Dendritic cell treated with granulocyte-macrophage colony-stimulating factor and Interleukin-4, amounts not matched to agents 40 ng/mL and 50 ng/mL, for 4 days (primary cell): Measurements from ENCODE around the gene IL1A.
A peak's percentile ranks its signal among the peaks of the same experiment; 100 is the strongest.

Experiments
- H3K27ac Mint-ChIP-seq: one replicate; pipeline ENCODE4 v1.8.0; 2022; ENCODE audit warnings: mild to moderate bottlenecking, mixed read lengths
- H3K27me3 Mint-ChIP-seq: one replicate; pipeline ENCODE4 v1.8.0; 2022; ENCODE audit warnings: mild to moderate bottlenecking, mixed read lengths
- H3K36me3 Mint-ChIP-seq: one replicate; pipeline ENCODE4 v1.8.0; 2022; ENCODE audit warnings: low read depth, mixed read lengths
- H3K4me1 Mint-ChIP-seq: one replicate; pipeline ENCODE4 v1.8.0; 2022; ENCODE audit warnings: low read depth, mixed read lengths
- H3K4me3 Mint-ChIP-seq: one replicate; pipeline ENCODE4 v1.8.0; 2022; ENCODE audit warnings: mild to moderate bottlenecking, moderate library complexity, mixed read lengths
- H3K9me3 Mint-ChIP-seq: one replicate; pipeline ENCODE4 v1.8.0; 2022; ENCODE audit warnings: mixed read lengths
- intact Hi-C: fragments of 100-400 bp; cut with micrococcal nuclease; formaldehyde crosslinking; loops from one replicate; pipeline ENCODE4 v1.15.0; 2022

The IL1A gene

DNA sequence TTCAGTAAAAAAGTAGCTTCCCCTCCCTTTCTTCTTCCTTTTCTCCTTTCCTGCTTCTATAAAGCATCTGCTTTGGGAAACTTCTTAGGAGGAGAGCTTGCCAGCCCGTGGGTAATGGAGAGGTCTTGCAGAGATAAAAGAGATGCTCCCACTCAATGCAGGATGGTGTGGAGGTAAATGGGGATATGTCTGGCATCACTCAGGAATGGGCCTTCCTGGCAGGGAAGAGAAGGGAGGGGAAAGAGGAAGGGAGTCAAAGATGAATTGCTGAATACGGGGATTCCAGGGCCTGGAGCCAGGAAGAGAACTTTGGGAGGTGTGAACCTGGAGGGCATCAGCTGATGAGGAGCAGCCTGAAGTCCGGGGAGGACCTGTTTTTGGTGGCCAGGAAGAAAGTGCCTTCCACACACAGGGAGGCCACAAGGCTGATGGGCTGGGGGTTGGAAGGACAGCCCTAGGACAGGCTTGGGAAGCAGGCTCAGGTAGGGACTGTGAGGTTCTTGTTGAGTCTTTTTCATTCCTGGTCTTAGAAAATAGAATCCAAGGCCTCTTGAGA lies 27.1 kb upstream of the IL1A start:
- peaks cover 8% of the 10 kb centered on the region for H3K36me3 Mint-ChIP-seq
- H3K27me3 Mint-ChIP-seq, result no peaks in the 10 kb centered on the region
- intact Hi-C loops, result loop anchor here (10.0 kb wide), 1 partner anchor 47 kb away; the partner anchor contains the start of gene CKAP2L
- no peak overlapping the region for H3K4me3 Mint-ChIP-seq
- H3K4me1 Mint-ChIP-seq, result peaks cover 33% of the 10 kb centered on the region
- peaks cover 12% of the 10 kb centered on the region for H3K9me3 Mint-ChIP-seq
- H3K27ac Mint-ChIP-seq, result peak overlapping the region; percentile 33

DNA sequence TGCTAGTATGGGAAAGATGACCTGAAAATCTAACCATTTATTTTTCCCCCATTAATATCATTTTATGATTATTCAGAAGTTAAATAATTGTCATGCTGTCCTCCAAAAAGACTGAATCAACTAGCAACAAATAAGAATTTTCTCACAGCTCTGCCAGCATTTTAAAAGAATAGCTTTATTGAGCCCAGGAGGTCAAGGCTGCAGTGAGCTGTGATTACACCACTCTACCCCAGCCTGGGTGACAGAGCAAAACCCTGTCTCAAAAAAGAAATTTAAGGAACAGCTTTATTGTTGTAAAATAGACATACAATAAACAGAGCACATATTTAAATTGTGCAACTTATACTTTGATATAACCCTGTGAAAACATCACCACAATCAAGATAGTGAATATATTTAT lies 24.8 kb upstream of the IL1A start:
- no peak overlapping the region for H3K27ac Mint-ChIP-seq
- H3K36me3 Mint-ChIP-seq, result peaks cover 8% of the 10 kb centered on the region
- no peak overlapping the region for H3K4me3 Mint-ChIP-seq
- intact Hi-C loops, result no loop called here
- peaks cover 33% of the 10 kb centered on the region for H3K4me1 Mint-ChIP-seq
- peaks cover 12% of the 10 kb centered on the region for H3K9me3 Mint-ChIP-seq
- no peaks in the 10 kb centered on the region for H3K27me3 Mint-ChIP-seq

DNA sequence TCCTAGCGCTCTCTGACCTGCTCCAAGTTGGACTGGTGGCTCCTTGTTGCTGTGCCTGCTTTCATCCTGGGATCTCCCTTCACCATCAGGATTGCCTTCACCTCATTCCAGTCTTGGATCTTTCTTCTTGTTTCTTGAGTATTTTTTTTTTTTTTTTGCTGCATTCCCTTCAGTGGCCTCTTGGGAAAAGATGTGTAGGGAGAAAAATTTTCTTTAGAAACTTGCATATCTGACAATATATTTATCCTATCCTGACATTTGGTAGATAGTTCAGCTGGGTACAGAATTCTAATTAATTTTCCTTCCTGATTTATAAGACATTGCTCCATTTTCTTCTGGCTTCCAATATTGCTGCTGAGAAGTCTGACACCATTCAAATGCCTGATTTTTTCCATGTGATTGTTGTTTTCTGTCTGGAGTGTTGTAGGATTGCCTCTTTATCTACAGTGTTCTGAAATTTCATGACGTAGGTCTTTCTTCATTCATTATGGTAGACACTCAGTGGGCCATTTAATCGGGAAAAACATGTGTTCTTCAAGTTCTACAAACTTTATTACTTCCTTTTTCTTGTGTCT lies 23.0 kb upstream of the IL1A start:
- Mint-ChIP-seq H3K4me1 (peaks cover 20% of the 10 kb centered on the region), H3K9me3 (peaks cover 12% of the 10 kb centered on the region), H3K27ac (no peak overlapping the region), H3K36me3 (peaks cover 8% of the 10 kb centered on the region), H3K4me3 (no peak overlapping the region), H3K27me3 (no peaks in the 10 kb centered on the region)
- intact Hi-C loops, result no loop called here

DNA sequence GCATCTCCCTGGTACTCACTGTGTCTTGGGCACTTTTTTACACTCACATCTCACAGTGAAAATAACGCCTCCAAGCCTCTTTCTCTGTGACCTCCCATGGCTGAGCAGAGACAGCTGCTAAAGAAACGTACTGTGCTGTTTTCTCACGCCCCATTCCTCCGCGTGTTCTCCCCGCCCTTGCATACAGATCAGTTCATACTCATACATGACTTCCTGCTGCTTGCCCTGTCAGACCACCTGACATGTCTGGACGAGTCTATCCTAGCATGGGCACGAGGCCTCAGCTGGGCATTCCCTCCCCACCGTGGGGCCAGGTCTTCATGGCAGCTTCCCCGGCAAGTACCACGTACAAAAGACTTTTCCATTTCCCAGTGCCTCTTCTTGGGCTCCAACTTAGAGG lies 21.2 kb upstream of the IL1A start:
- intact Hi-C loops, result no loop called here
- Mint-ChIP-seq H3K27ac (no peak overlapping the region), H3K36me3 (peaks cover 8% of the 10 kb centered on the region)

DNA sequence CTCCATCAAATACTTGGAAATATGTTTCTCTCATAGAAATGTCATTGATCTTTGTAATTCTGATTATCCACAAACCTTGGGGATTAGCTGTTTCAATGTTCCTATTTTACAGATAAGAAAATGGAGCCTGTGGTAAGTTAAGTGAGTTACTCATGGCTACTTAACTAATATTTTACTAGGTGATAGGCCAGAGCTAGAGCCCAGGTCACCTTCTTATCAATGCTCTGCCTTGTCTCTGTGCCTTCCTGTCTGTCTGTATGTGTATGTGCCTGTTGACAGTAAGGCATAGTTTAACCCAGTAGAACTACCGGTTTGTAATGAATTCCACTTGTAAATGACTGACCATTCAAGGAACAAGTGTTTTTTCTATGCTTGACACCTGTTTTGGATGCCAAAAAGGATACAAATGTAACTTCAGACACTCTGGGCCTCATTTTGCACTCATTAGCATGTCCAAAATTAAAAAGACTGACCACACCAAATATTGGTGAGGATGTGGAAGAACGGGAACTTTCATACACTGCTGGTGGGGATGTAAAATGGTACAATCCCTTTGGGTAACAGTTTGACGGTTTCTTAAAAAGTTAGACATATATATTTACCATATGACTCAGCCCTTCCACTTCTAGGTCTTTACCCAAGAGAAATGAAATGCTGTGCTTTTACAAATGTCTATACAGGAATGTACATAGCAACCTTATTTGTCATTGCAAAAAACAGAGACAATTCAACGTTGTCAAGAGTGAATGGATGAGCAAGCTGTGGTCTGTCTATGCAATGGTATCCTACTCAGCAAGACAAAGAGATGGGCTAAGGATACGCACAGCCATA lies 19.6 kb upstream of the IL1A start:
- Mint-ChIP-seq H3K4me1 (peaks cover 15% of the 10 kb centered on the region), H3K27ac (no peak overlapping the region), H3K27me3 (no peaks in the 10 kb centered on the region), H3K4me3 (no peak overlapping the region), H3K36me3 (peaks cover 8% of the 10 kb centered on the region), H3K9me3 (peaks cover 12% of the 10 kb centered on the region)
- intact Hi-C loops, result no loop called here

More for the DNA sequence above, 21.2 kb upstream of the IL1A start:
- H3K9me3 Mint-ChIP-seq, result peaks cover 12% of the 10 kb centered on the region
- H3K4me1 Mint-ChIP-seq, result peaks cover 8% of the 10 kb centered on the region
- no peak overlapping the region for H3K4me3 Mint-ChIP-seq
- no peaks in the 10 kb centered on the region for H3K27me3 Mint-ChIP-seq

DNA sequence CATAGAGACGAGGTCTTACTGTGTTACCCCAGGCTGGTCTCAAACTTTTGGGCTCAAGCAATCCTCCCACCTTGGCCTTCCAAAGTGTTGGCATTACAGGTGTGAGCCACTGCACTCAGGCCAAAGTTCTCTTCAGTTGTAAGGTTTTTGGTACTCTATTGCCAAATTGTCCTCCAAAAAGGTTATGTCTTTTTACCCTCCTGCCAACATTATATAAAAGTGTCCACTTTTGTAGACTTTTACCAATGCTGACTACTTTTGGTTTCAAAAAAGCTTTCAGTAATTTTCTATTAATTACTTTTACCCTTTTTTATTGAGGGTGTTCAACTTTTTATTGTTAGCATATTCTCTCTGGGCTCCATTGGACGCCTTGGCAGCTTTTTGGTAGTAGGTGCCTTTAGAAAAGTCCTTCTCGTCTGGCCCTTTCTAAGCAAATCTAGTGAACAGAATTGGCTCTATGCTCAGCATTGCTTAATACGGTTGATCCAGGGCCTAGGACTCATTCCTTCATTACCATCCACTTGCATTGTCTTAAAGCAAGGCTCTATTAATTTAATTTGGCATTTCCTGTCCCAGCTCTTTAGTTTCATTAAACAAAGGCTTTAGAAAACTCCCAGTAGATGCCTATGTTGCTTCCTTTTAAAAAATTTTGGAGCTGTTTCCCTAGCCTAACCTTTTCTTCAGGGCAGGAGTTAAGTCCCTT lies 16.7 kb upstream of the IL1A start:
- Mint-ChIP-seq H3K27ac (peak overlapping the region; percentile 6), H3K27me3 (no peaks in the 10 kb centered on the region), H3K9me3 (no peaks in the 10 kb centered on the region), H3K4me1 (peaks cover 28% of the 10 kb centered on the region), H3K4me3 (no peak overlapping the region), H3K36me3 (no peaks in the 10 kb centered on the region)
- intact Hi-C loops, result no loop called here

DNA sequence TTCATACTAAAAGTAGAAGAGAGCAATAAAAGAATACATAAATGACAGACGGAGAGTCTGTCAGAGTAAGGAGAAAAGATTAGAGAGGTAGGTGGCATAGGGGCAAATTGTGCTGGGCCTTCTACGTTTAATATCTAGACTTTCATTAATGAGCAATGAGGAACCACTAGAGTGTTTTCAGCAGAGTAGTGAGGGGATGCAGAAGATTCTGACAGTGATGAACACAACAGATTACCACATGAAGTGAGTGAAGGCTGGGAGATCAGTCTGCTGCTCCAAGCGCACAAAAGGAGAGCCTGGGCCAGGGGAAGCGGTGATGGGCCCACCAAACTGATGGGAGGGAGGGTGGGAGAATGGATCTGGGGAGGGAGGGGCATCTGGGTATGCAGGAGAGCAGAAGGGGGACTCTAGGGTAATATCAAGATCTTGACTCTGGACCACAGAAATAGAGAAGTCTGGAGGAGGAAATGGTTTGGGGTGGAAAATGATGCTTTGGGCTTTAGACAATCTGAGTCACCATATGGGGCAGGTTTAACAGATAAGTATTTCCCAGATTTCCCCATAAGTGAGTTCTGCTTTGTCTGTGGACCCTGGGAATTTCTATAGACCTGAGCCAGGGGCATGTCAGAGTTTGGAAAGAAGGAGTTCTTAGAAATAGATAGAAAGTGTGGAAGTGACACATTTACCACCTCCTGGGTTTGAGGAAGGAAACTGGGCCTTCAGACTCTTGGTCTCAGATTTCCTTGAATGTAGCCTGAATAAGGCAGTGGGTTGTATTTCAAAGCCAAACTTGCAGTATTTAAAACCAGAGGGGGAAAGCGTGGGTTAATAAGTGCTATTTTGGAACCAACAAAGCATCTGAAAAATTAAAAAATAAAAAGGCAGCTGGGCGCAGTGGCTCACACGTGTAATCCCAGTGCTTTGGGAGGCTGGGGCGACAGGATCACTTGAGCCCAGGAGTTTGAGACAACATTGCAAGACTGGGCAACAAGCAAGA lies 15.0 kb upstream of the IL1A start:
- no peaks in the 10 kb centered on the region for H3K9me3 Mint-ChIP-seq
- no peak overlapping the region for H3K4me3 Mint-ChIP-seq
- H3K27ac Mint-ChIP-seq, result peak overlapping the region; percentile 64
- no peaks in the 10 kb centered on the region for H3K27me3 Mint-ChIP-seq
- H3K4me1 Mint-ChIP-seq, result peaks cover 42% of the 10 kb centered on the region
- H3K36me3 Mint-ChIP-seq, result no peaks in the 10 kb centered on the region
- intact Hi-C loops, result no loop called here

DNA sequence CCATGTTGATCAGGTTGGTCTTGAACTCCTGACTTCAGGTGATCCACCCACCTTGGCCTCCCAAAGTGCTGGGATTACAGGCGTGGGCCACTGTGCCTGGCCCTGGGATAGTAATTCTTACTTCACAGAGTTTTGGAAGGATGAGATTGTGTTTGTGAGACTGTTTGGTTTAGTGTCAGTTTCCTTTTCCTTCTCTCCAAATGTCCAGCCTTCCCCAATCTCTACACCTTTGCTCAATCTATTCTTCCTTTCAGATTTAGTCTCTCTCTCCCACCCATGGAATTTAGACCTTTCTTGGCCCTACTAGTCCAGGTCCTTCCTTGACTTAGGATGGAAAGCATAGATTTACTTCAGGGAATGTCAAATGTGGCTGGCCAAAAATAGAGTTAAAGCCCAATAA lies 12.2 kb upstream of the IL1A start:
- Mint-ChIP-seq H3K27ac (no peak overlapping the region), H3K27me3 (no peaks in the 10 kb centered on the region), H3K4me1 (peaks cover 58% of the 10 kb centered on the region), H3K4me3 (no peak overlapping the region), H3K36me3 (peaks cover 6% of the 10 kb centered on the region), H3K9me3 (peaks cover 14% of the 10 kb centered on the region)
- intact Hi-C loops, result no loop called here

DNA sequence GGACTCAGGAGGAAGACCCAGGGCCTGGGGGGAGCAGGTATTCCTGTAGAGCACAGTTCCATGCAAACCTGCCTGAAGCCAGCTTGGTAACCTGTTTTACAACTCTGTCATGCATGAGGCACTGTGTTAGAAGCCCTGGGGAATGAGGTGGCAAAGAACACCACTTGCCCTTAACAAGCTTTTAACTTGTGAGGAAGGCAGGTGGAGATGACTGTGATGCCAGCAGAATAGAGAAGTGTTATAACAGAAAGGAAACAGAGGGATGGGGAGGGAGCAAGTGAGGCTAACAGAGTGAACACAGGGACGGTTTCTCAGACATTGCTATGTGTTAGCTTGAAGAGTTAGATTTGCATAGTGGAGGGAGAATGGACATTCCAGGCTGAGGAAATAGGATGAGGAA lies 11.5 kb upstream of the IL1A start:
- H3K27me3 Mint-ChIP-seq, result no peaks in the 10 kb centered on the region
- intact Hi-C loops, result loop anchor here (2.0 kb wide), 1 partner anchor 45 kb away; no protein-coding TSS in a partner anchor
- H3K9me3 Mint-ChIP-seq, result peaks cover 14% of the 10 kb centered on the region
- no peak overlapping the region for H3K4me3 Mint-ChIP-seq
- peaks cover 6% of the 10 kb centered on the region for H3K36me3 Mint-ChIP-seq
- no peak overlapping the region for H3K27ac Mint-ChIP-seq
- H3K4me1 Mint-ChIP-seq, result peaks cover 61% of the 10 kb centered on the region

DNA sequence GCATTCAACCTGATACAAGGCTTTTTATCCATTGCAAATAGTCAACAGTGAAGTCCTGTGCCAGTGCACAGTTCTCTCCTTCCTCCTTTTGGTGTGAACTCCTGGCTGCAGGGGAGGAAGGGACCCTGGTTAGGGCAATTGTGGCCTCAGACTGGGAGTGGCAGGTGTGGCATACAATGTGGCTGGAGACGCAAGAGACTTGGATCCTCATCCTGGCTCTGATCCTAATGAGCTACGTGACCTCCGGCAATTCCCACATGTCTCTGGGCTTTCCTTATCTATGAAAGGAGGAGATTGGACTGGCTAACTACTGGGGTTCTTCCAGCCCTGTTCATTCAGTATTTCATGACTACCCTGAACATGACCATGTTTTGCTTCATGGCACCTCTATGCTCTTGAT lies 10.5 kb upstream of the IL1A start:
- Mint-ChIP-seq H3K27me3 (no peaks in the 10 kb centered on the region), H3K36me3 (peaks cover 6% of the 10 kb centered on the region), H3K4me3 (no peak overlapping the region), H3K9me3 (peaks cover 14% of the 10 kb centered on the region), H3K4me1 (peaks cover 64% of the 10 kb centered on the region), H3K27ac (peak overlapping the region; percentile 70)
- intact Hi-C loops, result loop anchor here (2.0 kb wide), 1 partner anchor 46 kb away; no protein-coding TSS in a partner anchor

DNA sequence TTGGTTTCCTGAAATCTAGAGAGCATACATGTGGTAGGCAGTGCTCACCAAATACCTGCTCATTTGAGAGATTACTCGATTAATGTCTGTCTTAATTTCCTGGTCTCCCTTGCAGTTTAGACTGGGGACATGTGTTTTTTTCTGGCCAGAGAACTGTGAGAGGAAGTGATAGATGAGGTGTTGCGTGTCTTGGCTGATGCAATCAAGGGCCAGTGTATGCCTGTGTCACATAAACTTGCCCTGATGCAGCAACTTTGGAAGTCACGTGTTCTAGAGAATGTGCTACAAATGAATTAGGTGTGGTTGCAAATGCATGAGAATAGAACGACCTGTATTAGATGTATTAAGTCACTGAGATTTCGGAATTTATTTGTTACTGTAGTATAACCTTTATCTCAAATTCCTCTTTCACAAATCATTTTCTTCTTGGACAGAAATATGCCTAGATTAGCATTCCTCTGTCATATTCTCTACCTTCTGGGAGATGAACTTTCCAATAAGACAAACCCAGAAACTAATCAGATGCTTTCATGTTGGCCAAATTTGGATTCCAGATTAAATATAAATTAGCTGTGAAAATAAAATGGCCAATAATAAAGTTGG lies 9.9 kb upstream of the IL1A start:
- Mint-ChIP-seq H3K4me1 (peaks cover 60% of the 10 kb centered on the region), H3K4me3 (no peak overlapping the region), H3K9me3 (peaks cover 14% of the 10 kb centered on the region), H3K36me3 (peaks cover 6% of the 10 kb centered on the region), H3K27ac (peak overlapping the region; percentile 70), H3K27me3 (no peaks in the 10 kb centered on the region)
- intact Hi-C loops, result loop anchor here (2.0 kb wide), 1 partner anchor 47 kb away; no protein-coding TSS in a partner anchor

DNA sequence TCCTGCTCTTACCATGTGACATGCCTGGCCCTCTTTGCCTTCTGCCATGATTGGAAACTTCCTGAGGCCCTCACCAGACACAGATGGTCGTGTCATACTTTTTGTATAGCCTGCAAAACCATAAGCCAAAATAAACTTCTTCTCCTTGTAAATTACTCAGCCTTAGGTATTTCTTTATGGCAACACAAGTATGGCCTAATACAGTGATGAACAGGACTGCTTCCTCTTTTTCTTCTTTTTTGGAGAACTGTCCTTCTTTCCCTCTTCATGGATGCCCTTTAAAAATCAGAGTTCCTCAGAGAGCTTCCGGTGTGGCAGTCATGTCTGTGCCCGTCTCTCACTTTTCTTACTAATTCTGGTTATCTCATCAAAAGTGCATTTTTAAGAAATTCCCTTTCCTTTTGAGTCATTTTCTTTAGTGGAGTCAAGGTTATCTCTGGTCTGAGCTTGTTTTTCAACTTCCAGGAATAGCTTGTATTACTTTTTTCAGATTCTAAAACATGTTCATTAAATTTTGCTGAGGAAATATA lies 9.2 kb upstream of the IL1A start:
- H3K4me3 Mint-ChIP-seq, result no peak overlapping the region
- H3K27me3 Mint-ChIP-seq, result no peaks in the 10 kb centered on the region
- peak overlapping the region; percentile 70 for H3K27ac Mint-ChIP-seq
- peaks cover 62% of the 10 kb centered on the region for H3K4me1 Mint-ChIP-seq
- peaks cover 14% of the 10 kb centered on the region for H3K9me3 Mint-ChIP-seq
- intact Hi-C loops, result no loop called here
- peaks cover 6% of the 10 kb centered on the region for H3K36me3 Mint-ChIP-seq
